Activated CD4-positive, alpha-beta T cell treated with anti-CD3 and anti-CD28 coated beads, Interleukin-2, amount 10 ng/mL, durations not matched to agents 7 days and 5 days (primary cell): ENCODE data around the gene ZNF20. TPM values are rescaled to one million over a fixed set of nuclear protein-coding genes. Genes with fewer than 3 reads are reported as not detected.
A peak's percentile ranks its signal among the peaks of the same experiment; 100 is the strongest.
"Not testable (repeated sequence)": the region's sequence is repeated elsewhere in the genome, so short reads cannot be mapped to it uniquely, and the experiment has no call there.

Experiments used
- CTCF ChIA-PET: fragments of 350-600 bp; sonication (Branson Sonifier 250); formaldehyde crosslinking; loops from one replicate; lab custom pipeline; 2021; ENCODE audit warnings: antibody characterized with exemption; lab: Charles Lee
- POLR2A ChIA-PET: fragments of 350-600 bp; sonication (Branson Sonifier 250); formaldehyde crosslinking; loops from one replicate; lab custom pipeline; 2021; ENCODE audit warnings: antibody characterized with exemption; lab: Charles Lee
- DNase-seq: peaks from one replicate; pipeline ENCODE4 v3.0.0-alpha.2; 2020
- H3K27ac Mint-ChIP-seq: one replicate; pipeline ENCODE4 v1.8.0; 2021; ENCODE audit warnings: mild to moderate bottlenecking, moderate library complexity, mixed read lengths
- H3K27me3 Mint-ChIP-seq: one replicate; pipeline ENCODE4 v1.8.0; 2021; ENCODE audit warnings: mixed read lengths
- H3K36me3 Mint-ChIP-seq: one replicate; pipeline ENCODE4 v1.8.0; 2021; ENCODE audit warnings: low read depth, mixed read lengths
- H3K4me1 Mint-ChIP-seq: one replicate; pipeline ENCODE4 v1.8.0; 2021; ENCODE audit warnings: mixed read lengths
- H3K4me3 Mint-ChIP-seq: one replicate; pipeline ENCODE4 v1.8.0; 2021; ENCODE audit warnings: mild to moderate bottlenecking, moderate library complexity, mixed read lengths
- H3K9me3 Mint-ChIP-seq: one replicate; pipeline ENCODE4 v1.8.0; 2021; ENCODE audit warnings: mixed read lengths
- total RNA-seq, 2 experiments: library from RNA; stranded (reverse); gene quantifications; one replicate each; pipeline ENCODE4 v1.2.3, GENCODE V29; 2021

Gene ZNF20
- total RNA-seq, 2 experiments from 2014 or later, result 3.7 to 4.2 TPM

DNA sequence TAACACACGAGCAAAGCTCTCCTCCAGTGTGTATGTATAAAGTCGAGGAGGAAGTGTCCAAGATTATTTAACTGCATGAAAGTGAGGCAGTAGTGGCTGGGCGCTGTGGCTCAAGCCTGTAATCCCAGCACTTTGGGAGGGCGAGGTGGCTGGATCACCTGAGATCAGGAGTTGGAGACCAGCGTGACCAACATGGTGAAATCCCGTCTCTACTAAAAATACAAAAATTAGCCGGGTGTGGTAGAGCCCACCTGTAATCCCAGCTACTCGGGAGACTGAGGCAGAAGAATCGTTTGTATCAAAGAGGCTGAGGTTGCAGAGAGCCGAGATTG is 1.2 kb upstream of the ZNF20 start:
- Mint-ChIP-seq H3K4me3 (peak overlapping the region; percentile 88), H3K36me3 (peaks cover 36% of the 10 kb centered on the region), H3K27me3 (no peaks in the 10 kb centered on the region), H3K9me3 (peaks cover 20% of the 10 kb centered on the region), H3K4me1 (peaks cover 38% of the 10 kb centered on the region), H3K27ac (peak overlapping the region; percentile 46)
- CTCF ChIA-PET, result interaction anchor here (0.5 to 2.5 kb wide), 10 partner anchors 14 to 363 kb away, joined by 4 to 20 read pairs (median 8); partner anchors contain the start of genes ZNF136, ZNF625 and ZNF700
- POLR2A ChIA-PET, result no interaction called here
- no peak for DNase-seq

DNA sequence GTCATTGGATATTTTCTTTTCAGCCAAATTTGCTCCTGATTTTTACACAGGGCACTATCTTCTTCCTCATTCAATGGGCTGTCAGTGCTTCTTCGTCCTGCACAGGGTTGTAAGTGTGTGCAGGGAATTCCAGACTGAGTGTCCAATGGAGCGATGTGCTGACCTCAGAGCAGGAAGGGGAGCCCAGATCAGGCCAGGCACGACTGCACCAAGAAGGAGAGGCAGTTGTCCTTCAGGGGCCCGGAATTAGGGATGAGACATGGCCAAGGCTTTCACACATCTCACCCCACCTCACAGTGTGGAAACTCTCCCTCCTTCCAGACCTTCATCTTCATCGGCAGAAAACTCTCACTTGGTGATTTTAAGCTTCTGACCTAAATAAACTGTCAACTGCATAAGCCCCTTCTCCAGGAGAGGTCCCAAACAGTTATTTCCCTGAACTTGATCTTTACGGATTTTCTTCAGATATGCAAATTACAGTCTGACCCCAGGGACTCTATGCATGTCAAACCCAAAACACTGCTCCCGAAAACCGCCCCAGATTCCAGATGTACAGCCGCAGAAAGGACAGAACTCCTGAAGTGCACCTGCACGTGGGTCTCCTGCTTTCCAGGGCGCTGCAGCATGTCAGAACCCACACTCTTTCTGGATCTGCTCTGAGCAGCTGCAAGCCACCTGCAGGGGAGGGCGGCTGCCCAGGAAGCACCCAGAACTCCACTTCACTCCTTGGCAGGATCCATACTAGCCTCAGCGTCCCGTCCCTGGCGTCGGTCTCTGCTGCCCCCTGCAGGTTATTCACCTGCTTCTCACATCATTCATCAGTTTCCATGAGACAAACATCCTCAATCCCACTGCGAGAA is 625 bp upstream of the ZNF20 start:
- CTCF ChIA-PET, result interaction anchor here (0.5 to 2.5 kb wide), 15 partner anchors 14 to 397 kb away, joined by 3 to 20 read pairs (median 6); partner anchors contain the start of genes ZNF136, ZNF625 and ZNF700
- DNase-seq, result peak; percentile 89
- Mint-ChIP-seq H3K27ac (peak overlapping the region; percentile 46), H3K4me1 (peaks cover 38% of the 10 kb centered on the region), H3K4me3 (peak overlapping the region; percentile 88), H3K27me3 (no peaks in the 10 kb centered on the region), H3K9me3 (peaks cover 19% of the 10 kb centered on the region), H3K36me3 (peaks cover 33% of the 10 kb centered on the region)
- POLR2A ChIA-PET, result interaction anchor here (0.7 kb wide), 1 partner anchor 67 kb away, joined by 3 read pairs; no protein-coding TSS in a partner anchor

DNA sequence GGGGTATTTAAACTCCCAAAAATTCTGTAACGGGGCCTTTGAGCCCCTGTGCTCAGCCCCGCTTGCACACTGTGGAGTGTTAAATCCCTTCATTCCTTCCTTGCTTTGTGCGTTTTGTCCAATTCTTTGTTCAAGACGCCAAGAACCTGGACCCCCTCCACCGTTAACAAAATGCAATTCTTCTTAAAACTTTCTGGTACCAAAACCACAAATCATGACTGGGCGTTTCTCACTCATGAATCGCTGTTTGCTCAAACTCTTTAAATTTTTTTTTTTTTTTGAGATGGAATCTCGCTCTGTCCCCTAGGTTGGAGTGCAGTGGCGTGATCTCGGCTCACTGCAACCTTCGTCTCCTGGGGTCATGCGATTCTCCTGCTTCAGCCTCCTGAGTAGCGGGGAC is 881 bp downstream of the ZNF20 start:
- peak overlapping the region; percentile 85 for H3K27ac Mint-ChIP-seq
- DNase-seq, result no peak
- no peaks in the 10 kb centered on the region for H3K27me3 Mint-ChIP-seq
- POLR2A ChIA-PET, result no interaction called here
- CTCF ChIA-PET, result interaction anchor here (2.5 kb wide), 3 partner anchors 16 to 151 kb away, joined by 10 to 20 read pairs (median 11); partner anchors contain the start of gene ZNF625
- peak overlapping the region; percentile 88 for H3K4me3 Mint-ChIP-seq
- H3K36me3 Mint-ChIP-seq, result peaks cover 39% of the 10 kb centered on the region
- H3K4me1 Mint-ChIP-seq, result peaks cover 38% of the 10 kb centered on the region
- H3K9me3 Mint-ChIP-seq, result peaks cover 15% of the 10 kb centered on the region

DNA sequence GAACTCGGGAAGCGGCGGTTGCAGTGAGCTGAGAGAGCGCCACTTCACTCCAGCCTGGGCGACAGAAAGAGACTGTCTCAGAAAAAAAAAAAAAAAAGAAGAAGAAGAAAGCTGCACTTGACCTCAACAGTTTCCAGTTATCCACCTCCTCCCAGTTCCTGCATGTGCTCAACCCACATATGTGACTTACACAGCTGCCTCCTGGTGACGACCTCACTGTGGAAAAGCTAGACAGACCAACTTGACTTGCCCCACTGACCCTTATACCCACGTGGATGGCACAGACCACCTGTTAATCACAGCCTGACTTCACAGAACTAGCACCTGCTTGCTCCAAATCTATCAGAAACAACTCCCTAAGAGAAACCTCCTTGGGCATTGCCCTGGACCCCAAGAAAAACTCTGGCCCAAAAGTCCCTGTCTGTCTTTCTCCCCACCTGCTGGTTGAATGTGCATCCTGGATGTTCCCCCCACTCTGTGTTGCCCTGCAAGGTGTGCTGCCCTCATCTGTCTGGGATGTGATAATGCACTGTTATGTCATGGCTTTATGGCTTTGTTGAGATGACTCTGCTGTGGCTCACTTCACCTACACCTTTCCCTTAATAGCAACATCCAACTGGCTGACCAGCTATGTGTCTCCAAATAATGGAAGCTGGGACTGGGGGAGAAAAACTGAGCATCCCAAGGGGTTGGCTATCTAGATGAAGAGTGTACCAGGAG is 2.8 kb downstream of the ZNF20 start:
- POLR2A ChIA-PET, result no interaction called here
- Mint-ChIP-seq H3K27me3 (no peaks in the 10 kb centered on the region), H3K4me1 (peaks cover 38% of the 10 kb centered on the region), H3K27ac (peak overlapping the region; percentile 44), H3K9me3 (peaks cover 30% of the 10 kb centered on the region), H3K36me3 (peaks cover 57% of the 10 kb centered on the region), H3K4me3 (no peak overlapping the region)
- CTCF ChIA-PET, result interaction anchor here (1.1 to 1.6 kb wide), 4 partner anchors 77 to 340 kb away, joined by 3 to 4 read pairs (median 4); partner anchors contain the start of gene ZNF878
- peak; percentile 24 for DNase-seq

DNA sequence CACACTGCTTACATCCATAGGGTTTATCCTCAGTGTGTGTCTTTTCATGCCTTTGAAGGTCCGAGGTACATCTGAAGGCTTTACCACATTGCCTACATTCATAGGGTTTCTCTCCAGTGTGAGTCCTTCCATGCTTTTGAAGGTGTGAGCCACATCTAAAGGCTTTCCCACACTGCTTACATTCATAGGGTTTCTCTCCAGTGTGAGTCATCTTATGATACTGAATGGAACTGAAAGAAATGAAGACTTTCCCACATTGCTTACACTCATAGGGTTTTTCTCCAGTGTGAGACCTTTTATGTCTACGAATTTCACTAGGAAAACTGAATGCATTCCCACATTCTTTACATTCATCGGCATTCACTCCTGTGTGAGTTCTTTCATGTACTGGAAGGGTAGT is 7.1 kb downstream of the ZNF20 start:
- Mint-ChIP-seq H3K9me3 (peaks cover 54% of the 10 kb centered on the region), H3K27me3 (no peaks in the 10 kb centered on the region), H3K4me1 (peaks cover 9% of the 10 kb centered on the region), H3K36me3 (peaks cover 65% of the 10 kb centered on the region), H3K4me3 (no peak overlapping the region), H3K27ac (no peak overlapping the region)
- DNase-seq, result no peak
- ChIA-PET POLR2A (no interaction called here), CTCF (interaction anchor here (0.6 kb wide), 1 partner anchor 1002 kb away, joined by 3 read pairs; no protein-coding TSS in a partner anchor)

DNA sequence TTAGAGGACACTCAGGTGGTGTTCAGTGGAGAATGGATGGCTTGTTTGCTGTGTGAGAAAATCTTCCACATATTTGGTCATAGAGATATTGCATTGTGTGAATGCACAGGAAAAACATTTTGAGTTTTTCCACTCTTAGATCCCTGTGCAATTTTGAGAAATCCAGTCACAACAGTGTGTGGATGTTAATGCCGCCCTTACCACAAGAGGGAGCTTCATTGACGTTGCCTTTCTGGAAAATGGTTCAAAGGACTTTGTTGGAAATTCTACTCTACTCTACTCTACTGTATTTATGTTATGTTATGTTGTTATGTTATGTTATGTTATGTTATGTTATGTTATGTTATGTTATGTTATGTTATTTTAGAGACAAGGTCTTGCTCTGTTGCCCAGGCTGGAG is 13.4 kb downstream of the ZNF20 start:
- CTCF ChIA-PET, result interaction anchor here (0.6 kb wide), 1 partner anchor 731 kb away, joined by 3 read pairs; no protein-coding TSS in a partner anchor
- DNase-seq, result peak; percentile 14
- peaks cover 11% of the 10 kb centered on the region for H3K36me3 Mint-ChIP-seq
- no peak overlapping the region for H3K27ac Mint-ChIP-seq
- H3K4me1 Mint-ChIP-seq, result no peaks in the 10 kb centered on the region
- no peak overlapping the region for H3K4me3 Mint-ChIP-seq
- POLR2A ChIA-PET, result no interaction called here
- H3K9me3 Mint-ChIP-seq, result peaks cover 26% of the 10 kb centered on the region
- no peaks in the 10 kb centered on the region for H3K27me3 Mint-ChIP-seq

DNA sequence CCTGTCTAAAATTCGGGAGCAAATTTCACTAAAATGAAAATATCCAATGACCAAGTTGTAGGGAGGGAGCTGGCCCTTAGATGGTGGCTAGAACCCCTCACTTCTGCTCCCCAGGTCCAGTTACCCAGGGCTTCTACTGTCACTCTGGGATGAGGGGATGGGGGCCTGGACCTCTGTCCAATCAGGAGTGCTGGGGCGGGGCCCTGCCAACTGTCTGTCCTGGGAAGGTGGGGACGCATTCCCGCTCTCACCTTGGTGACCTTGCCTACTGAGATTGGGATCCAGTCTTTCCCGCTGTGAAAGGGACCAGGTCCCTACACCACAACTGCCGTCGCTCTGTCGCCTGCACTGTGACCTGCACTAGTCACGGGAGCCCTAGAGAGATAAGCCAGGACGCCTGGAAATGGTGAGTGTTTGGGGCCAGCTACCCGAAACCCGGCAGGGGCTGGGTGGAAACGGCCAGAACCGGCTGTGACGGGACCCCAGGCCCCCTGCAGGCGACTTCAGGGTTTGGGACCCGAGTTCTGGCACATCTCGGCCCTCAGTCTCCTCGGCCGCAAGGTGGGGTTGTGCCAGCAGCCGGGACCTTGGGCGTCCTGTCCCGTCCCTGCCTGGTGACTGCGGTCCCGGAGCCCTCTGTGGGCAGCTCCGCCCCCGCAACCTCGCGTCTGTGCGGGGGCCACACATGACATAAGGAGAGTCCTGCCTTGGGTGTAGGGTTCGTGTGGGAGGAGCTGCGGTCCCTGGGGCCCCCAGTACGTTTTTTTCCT is 22.8 kb downstream of the ZNF20 start:
- POLR2A ChIA-PET, result no interaction called here
- H3K9me3 Mint-ChIP-seq, result peaks cover 26% of the 10 kb centered on the region
- no peaks in the 10 kb centered on the region for H3K4me1 Mint-ChIP-seq
- CTCF ChIA-PET, result interaction anchor here (0.6 kb wide), 1 partner anchor 62 kb away, joined by 3 read pairs; no protein-coding TSS in a partner anchor
- H3K36me3 Mint-ChIP-seq, result peaks cover 23% of the 10 kb centered on the region
- H3K27me3 Mint-ChIP-seq, result no peaks in the 10 kb centered on the region
- no peak for DNase-seq
- no peak overlapping the region for H3K4me3 Mint-ChIP-seq
- no peak overlapping the region for H3K27ac Mint-ChIP-seq

DNA sequence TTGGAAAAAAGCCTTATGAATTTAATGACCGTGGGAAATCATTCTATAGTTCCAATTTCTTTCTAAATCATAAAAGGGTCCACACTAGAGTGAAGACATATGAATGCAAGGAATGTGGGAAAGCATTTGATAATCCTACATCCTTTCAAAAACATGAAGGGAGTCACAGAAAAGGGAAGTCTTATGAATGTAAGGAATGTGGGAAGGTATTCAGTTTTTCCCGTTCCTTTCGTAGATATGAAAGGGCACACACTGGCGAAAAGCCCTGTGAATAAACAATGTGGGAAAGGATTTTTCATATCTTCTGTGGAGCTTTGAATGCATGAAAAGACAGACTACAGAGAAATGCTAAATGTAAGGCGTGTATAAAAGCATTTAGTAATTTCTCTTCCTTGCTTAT is 27.0 kb downstream of the ZNF20 start:
- ChIA-PET CTCF (interaction anchor here (0.6 kb wide), 1 partner anchor 157 kb away, joined by 4 read pairs; no protein-coding TSS in a partner anchor), POLR2A (no interaction called here)
- DNase-seq, result no peak
- Mint-ChIP-seq H3K27me3 (no peaks in the 10 kb centered on the region), H3K27ac (no peak overlapping the region), H3K4me1 (no peaks in the 10 kb centered on the region), H3K9me3 (peaks cover 45% of the 10 kb centered on the region), H3K4me3 (no peak overlapping the region), H3K36me3 (peaks cover 48% of the 10 kb centered on the region)

DNA sequence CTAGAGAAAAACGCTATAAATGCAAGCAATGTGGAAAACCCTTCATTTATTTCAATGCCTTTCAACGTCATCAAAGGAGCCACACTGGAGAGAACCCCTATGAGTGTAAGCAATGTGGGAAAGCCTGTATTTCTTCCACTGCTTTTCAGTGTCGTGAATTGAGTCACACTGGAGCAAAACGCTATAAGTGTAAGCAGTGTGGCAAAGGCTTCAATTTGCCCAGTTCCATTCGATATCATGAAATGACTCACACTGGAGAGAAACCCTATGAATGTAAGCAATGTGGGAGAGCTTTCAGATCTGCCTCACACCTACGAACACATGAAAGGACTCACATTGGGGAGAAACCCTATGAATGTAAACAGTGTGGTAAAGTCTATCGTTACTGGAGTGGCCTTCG is 27.4 kb downstream of the ZNF20 start:
- Mint-ChIP-seq H3K27ac (no peak overlapping the region), H3K4me3 (no peak overlapping the region), H3K36me3 (peaks cover 48% of the 10 kb centered on the region), H3K9me3 (peaks cover 45% of the 10 kb centered on the region), H3K4me1 (no peaks in the 10 kb centered on the region), H3K27me3 (no peaks in the 10 kb centered on the region)
- CTCF ChIA-PET, result no interaction called here
- POLR2A ChIA-PET, result no interaction called here
- DNase-seq, result no peak

DNA sequence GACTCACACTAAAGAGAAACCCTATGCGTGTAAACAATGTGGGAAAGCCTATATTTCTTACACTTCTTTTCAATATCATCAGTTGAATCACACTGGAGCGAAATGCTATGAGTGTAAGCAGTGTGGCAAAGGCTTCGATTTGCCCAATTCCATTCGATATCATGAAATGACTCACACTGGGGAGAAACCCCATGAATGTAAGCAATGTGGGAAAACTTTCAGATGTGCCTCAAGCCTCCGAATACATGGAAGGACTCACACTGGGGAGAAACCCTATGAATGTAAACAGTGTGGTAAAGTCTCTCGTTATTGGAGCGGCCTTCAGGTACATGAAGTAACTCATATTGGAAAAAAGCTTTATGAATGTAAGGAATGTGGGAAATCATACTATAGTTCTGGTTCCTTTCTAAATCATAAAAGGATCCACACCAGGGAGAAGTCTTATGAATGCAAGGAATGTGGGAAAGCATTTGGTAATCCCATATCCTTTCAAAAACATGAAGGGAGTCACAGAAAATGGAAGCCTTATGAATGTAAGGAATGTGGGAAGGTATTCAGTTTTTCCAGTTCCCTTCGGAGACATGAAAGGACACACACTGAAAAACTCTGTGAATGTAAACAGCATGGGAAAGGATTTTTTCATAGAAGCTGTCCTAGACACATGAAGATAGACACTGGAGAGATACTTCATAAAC is 28.1 kb downstream of the ZNF20 start:
- no peaks in the 10 kb centered on the region for H3K4me1 Mint-ChIP-seq
- POLR2A ChIA-PET, result no interaction called here
- H3K4me3 Mint-ChIP-seq, result no peak overlapping the region
- no peaks in the 10 kb centered on the region for H3K27me3 Mint-ChIP-seq
- CTCF ChIA-PET, result no interaction called here
- H3K36me3 Mint-ChIP-seq, result peaks cover 48% of the 10 kb centered on the region
- no peak for DNase-seq
- peaks cover 42% of the 10 kb centered on the region for H3K9me3 Mint-ChIP-seq
- no peak overlapping the region for H3K27ac Mint-ChIP-seq

DNA sequence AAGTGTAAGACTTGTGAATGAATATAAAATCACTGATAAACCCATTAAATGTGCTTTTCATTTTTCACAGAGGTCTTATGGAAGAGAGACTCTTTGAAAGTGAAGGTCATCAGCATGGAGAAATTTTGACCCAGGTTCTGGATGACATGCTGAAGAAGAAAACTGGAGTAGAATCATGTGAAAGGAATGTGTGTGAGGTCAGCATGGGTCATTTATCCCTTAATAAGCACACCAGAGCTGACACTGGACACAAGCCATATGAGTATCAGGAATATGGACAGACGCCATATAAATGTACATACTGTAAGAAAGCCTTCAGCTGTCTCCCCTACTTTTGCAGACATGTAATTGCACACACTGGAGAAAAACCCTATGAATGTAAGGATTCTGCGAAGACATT is 29.0 kb downstream of the ZNF20 start:
- Mint-ChIP-seq H3K27ac (no peak overlapping the region), H3K36me3 (peaks cover 47% of the 10 kb centered on the region), H3K4me3 (no peak overlapping the region), H3K27me3 (no peaks in the 10 kb centered on the region), H3K4me1 (no peaks in the 10 kb centered on the region), H3K9me3 (peaks cover 38% of the 10 kb centered on the region)
- CTCF ChIA-PET, result no interaction called here
- POLR2A ChIA-PET, result no interaction called here
- no peak for DNase-seq

DNA sequence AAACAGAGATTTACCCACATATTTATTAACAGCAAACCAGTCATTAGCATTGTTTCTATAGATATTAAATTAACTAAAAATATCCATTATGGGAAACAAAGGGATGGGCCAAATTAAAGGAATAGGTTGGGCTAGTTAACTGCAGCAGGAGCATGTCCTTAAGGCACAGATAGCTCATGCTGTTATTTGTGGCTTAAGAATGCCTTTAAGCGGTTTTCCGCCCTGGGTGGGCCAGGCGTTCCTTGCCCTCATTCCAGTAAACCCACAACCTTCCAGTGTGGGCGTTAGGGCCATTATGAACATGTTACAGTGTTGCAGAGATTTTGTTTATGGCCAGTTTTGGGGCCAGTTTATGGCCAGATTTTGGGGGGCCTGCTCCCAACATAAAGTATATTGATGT is 36.2 kb downstream of the ZNF20 start:
- POLR2A ChIA-PET, H3K4me3 Mint-ChIP-seq, H3K27me3 Mint-ChIP-seq, H3K27ac Mint-ChIP-seq, H3K36me3 Mint-ChIP-seq, DNase-seq, H3K4me1 Mint-ChIP-seq: not testable (repeated sequence)
- peaks cover 24% of the 10 kb centered on the region for H3K9me3 Mint-ChIP-seq
- CTCF ChIA-PET, result interaction anchor here (1.0 to 1.1 kb wide), 2 partner anchors 13 to 19 kb away, joined by 3 to 5 read pairs; no protein-coding TSS in a partner anchor
